Breast epithelium (tissue), 3 donors: ENCODE results near the gene MPST.

Source experiments
- POLR2A ChIP-seq: fragments of 450-650 bp; IDR thresholded peaks from one replicate; pipeline ENCODE4 v1.6.1; 2016; ENCODE audit warnings: antibody characterized with exemption, mild to moderate bottlenecking, moderate library complexity
- POLR2AphosphoS5 ChIP-seq, 3 donors: sonication (generic); formaldehyde crosslinking; IDR thresholded peaks; one replicate each; pipeline ENCODE4 v1.6.1; 2017; ENCODE audit warnings: antibody characterized with exemption in 3 of 3
- TF ChIP-seq, protein P1 (sequence below), 3 donors: fragments of 450-650 bp; IDR thresholded peaks; one replicate each; pipeline ENCODE4 v1.5.1; 2016 to 2017; ENCODE audit warnings: antibody characterized with exemption in 3 of 3, mild to moderate bottlenecking in 3 of 3, moderate library complexity in 3 of 3

DNA sequence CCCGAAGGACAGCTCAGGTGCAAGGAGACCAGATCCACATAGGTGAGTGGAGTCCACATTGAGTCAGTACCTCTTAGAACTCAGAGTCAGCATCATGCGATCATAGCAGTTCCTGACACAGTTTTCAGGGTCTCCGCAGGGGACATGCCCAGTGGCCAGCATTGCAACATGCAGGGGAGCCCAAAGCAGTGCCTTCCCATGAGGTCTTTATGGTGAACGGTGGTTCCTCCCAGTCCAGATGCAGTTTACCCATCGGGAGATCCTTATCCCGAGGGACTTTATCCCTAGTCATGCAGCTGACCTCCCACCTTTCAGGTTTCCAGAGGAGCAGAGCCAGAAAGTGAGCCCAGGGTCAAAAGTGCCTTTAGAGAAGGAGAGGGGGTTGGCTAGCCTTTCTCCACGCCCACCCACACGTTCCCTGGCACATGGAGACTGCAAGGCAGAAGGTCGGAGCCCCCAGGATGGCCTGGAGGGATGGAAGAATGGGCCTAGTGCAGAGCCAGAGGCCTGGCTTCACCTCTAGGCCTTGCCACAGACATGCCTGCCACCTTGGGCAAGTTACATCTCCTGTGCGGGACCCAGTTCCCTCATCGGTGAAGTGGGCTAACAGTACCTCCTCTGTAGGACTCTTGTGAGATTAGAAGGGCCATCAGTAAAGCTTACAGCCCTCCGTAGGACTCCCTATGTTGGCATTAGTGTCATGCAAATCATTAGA is 38.4 kb downstream of the MPST start:
- TF ChIP-seq POLR2A (no peak), POLR2AphosphoS5 (IDR thresholded peaks at IDR 0.05) (no peak)
- TF ChIP-seq, protein P1, sequence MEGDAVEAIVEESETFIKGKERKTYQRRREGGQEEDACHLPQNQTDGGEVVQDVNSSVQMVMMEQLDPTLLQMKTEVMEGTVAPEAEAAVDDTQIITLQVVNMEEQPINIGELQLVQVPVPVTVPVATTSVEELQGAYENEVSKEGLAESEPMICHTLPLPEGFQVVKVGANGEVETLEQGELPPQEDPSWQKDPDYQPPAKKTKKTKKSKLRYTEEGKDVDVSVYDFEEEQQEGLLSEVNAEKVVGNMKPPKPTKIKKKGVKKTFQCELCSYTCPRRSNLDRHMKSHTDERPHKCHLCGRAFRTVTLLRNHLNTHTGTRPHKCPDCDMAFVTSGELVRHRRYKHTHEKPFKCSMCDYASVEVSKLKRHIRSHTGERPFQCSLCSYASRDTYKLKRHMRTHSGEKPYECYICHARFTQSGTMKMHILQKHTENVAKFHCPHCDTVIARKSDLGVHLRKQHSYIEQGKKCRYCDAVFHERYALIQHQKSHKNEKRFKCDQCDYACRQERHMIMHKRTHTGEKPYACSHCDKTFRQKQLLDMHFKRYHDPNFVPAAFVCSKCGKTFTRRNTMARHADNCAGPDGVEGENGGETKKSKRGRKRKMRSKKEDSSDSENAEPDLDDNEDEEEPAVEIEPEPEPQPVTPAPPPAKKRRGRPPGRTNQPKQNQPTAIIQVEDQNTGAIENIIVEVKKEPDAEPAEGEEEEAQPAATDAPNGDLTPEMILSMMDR (IDR thresholded peaks at IDR 0.05): no peak
